H9 (cell line): ENCODE data around the gene ZNF771. TPM values are rescaled to one million over a fixed set of nuclear protein-coding genes. Genes with fewer than 3 reads are reported as not detected.

ENCODE experiments used
- DNase-seq: peaks from one replicate; pipeline ENCODE4 v3.0.0-alpha.2; 2017
- H2AFZ ChIP-seq: one replicate; pipeline ENCODE4 v1.6.1; 2013; ENCODE audit warnings: mild to moderate bottlenecking, low read length, control low read depth, moderate library complexity
- H2AK5ac ChIP-seq: 2 replicates; pipeline ENCODE4 v1.6.1; 2013; ENCODE audit warnings: low read length, control low read depth, mixed read lengths; ENCODE audit not compliant: insufficient read length
- H2BK120ac ChIP-seq: one replicate; pipeline ENCODE4 v1.6.1; 2013; ENCODE audit warnings: low read depth, mild to moderate bottlenecking, low read length, control low read depth, inconsistent platforms; ENCODE audit not compliant: poor library complexity, severe bottlenecking
- H2BK12ac ChIP-seq: 2 replicates; pipeline ENCODE4 v1.6.1; 2013; ENCODE audit warnings: low read length, control low read depth, mixed read lengths, low read depth; ENCODE audit not compliant: insufficient read length
- H2BK15ac ChIP-seq: 2 replicates; pipeline ENCODE4 v1.6.1; 2013; ENCODE audit warnings: low read depth, low read length, control low read depth
- H2BK20ac ChIP-seq: one replicate; pipeline ENCODE4 v1.6.1; 2013; ENCODE audit warnings: low read depth, mild to moderate bottlenecking, low read length, control low read depth, inconsistent platforms; ENCODE audit not compliant: poor library complexity, severe bottlenecking
- H2BK5ac ChIP-seq: 2 replicates; pipeline ENCODE4 v1.6.1; 2013; ENCODE audit warnings: low read length, control low read depth, mixed read lengths; ENCODE audit not compliant: insufficient read length
- H3K14ac ChIP-seq: 2 replicates; pipeline ENCODE4 v1.6.1; 2013; ENCODE audit warnings: low read length, control low read depth; ENCODE audit not compliant: insufficient read depth
- H3K18ac ChIP-seq: 2 replicates; pipeline ENCODE4 v1.6.1; 2013; ENCODE audit warnings: low read depth, mild to moderate bottlenecking, mixed read lengths, low read length, control low read depth; ENCODE audit not compliant: insufficient read length
- H3K23ac ChIP-seq: 2 replicates; pipeline ENCODE4 v1.6.1; 2013; ENCODE audit warnings: low read length, control low read depth, mixed read lengths, low read depth; ENCODE audit not compliant: insufficient read length
- H3K23me2 ChIP-seq: 2 replicates; pipeline ENCODE4 v1.6.1; 2013; ENCODE audit warnings: low read depth, mild to moderate bottlenecking, mixed read lengths, low read length, control low read depth; ENCODE audit not compliant: insufficient read length, poor library complexity, severe bottlenecking
- H3K27ac ChIP-seq: 2 replicates; pipeline ENCODE4 v1.5.1; 2013; ENCODE audit warnings: low read length, control low read depth, mixed read lengths, low read depth; ENCODE audit not compliant: insufficient read length
- H3K27me3 ChIP-seq: 2 replicates; pipeline ENCODE4 v1.6.1; 2013; ENCODE audit warnings: low read length, control low read depth, inconsistent platforms; ENCODE audit not compliant: insufficient read depth
- H3K4ac ChIP-seq: 2 replicates; pipeline ENCODE4 v1.6.1; 2013; ENCODE audit warnings: low read depth, mild to moderate bottlenecking, control low read depth, inconsistent platforms, low read length, moderate library complexity
- H3K4me1 ChIP-seq: 2 replicates; pipeline ENCODE4 v1.6.1; 2013; ENCODE audit warnings: low read length, control low read depth, inconsistent platforms; ENCODE audit not compliant: insufficient read depth
- H3K4me2 ChIP-seq: 2 replicates; pipeline ENCODE4 v1.6.1; 2013; ENCODE audit warnings: low read length, control low read depth, mixed read lengths; ENCODE audit not compliant: insufficient read length, insufficient read depth
- H3K56ac ChIP-seq: 2 replicates; pipeline ENCODE4 v1.6.1; 2013; ENCODE audit warnings: low read depth, mild to moderate bottlenecking, mixed read lengths, low read length, control low read depth; ENCODE audit not compliant: insufficient read length
- H3K79me1 ChIP-seq: 2 replicates; pipeline ENCODE4 v1.6.1; 2013; ENCODE audit warnings: low read depth, mild to moderate bottlenecking, moderate library complexity, low read length, control low read depth, inconsistent platforms; ENCODE audit not compliant: insufficient read depth, poor library complexity, severe bottlenecking
- H3K79me2 ChIP-seq: 2 replicates; pipeline ENCODE4 v1.6.1; 2013; ENCODE audit warnings: low read length, control low read depth, inconsistent platforms; ENCODE audit not compliant: insufficient read depth
- H3K9ac ChIP-seq: 2 replicates; pipeline ENCODE4 v1.6.1; 2013; ENCODE audit warnings: low read length, control low read depth, mixed read lengths; ENCODE audit not compliant: insufficient read length; ENCODE audit errors: extremely low read depth
- H3K9me3 ChIP-seq: one replicate; pipeline ENCODE4 v1.6.1; 2013; ENCODE audit warnings: low read depth, low read length, inconsistent platforms; ENCODE audit not compliant: control insufficient read depth
- H3T11ph ChIP-seq: one replicate; pipeline ENCODE4 v1.6.1; 2013; ENCODE audit warnings: mild to moderate bottlenecking, low read length, control low read depth, inconsistent platforms
- H4K20me1 ChIP-seq: one replicate; pipeline ENCODE4 v1.6.1; 2013; ENCODE audit not compliant: control insufficient read depth, insufficient read length, insufficient read depth
- H4K5ac ChIP-seq: 2 replicates; pipeline ENCODE4 v1.6.1; 2013; ENCODE audit warnings: low read depth, mild to moderate bottlenecking, mixed read lengths, low read length, control low read depth; ENCODE audit not compliant: insufficient read length
- H4K8ac ChIP-seq: replicated peaks from 2 replicates; pipeline ENCODE4 v1.6.1; 2013; ENCODE audit warnings: low read length, control low read depth, mixed read lengths, low read depth; ENCODE audit not compliant: insufficient read length
- H4K91ac ChIP-seq: 2 replicates; pipeline ENCODE4 v1.6.1; 2013; ENCODE audit warnings: low read depth, mild to moderate bottlenecking, moderate library complexity, mixed read lengths, low read length, control low read depth; ENCODE audit not compliant: insufficient read length
- H3K27ac Mint-ChIP-seq, 3 experiments: 2 replicates in 2 of 3; 3 replicates in 1 of 3; pipeline ENCODE4 v1.8.0; 2020 to 2021; ENCODE audit warnings: mixed read lengths in 3 of 3, mild to moderate bottlenecking in 1 of 3, moderate library complexity in 1 of 3
- H3K27me3 Mint-ChIP-seq: 2 replicates; pipeline ENCODE4 v1.8.0; 2021; ENCODE audit warnings: low read depth, mild to moderate bottlenecking, moderate library complexity, mixed read lengths
- H3K36me3 Mint-ChIP-seq, 3 experiments: 2 replicates in 2 of 3; 3 replicates in 1 of 3; pipeline ENCODE4 v1.8.0; 2020 to 2021; ENCODE audit warnings: low read depth in 3 of 3, mixed read lengths in 3 of 3; ENCODE audit not compliant: insufficient read depth in 1 of 3
- H3K4me1 Mint-ChIP-seq, 2 experiments: 2 replicates each; pipeline ENCODE4 v1.8.0; 2020; ENCODE audit warnings: mixed read lengths in 2 of 2
- H3K4me3 Mint-ChIP-seq, 2 experiments: 2 replicates in 1 of 2; 3 replicates in 1 of 2; pipeline ENCODE4 v1.8.0; 2020 to 2021; ENCODE audit warnings: mild to moderate bottlenecking in 2 of 2, mixed read lengths in 2 of 2, moderate library complexity in 1 of 2
- H3K9me3 Mint-ChIP-seq, 2 experiments: 2 replicates in 1 of 2; 3 replicates in 1 of 2; pipeline ENCODE4 v1.8.0; 2020; ENCODE audit warnings: mild to moderate bottlenecking in 2 of 2, mixed read lengths in 2 of 2, moderate library complexity in 1 of 2
- CTCF ChIP-seq: fragments of 200-600 bp; sonication (generic); conservative IDR thresholded peaks from 3 replicates; pipeline ENCODE4 v1.8.0; 2021; ENCODE audit warnings: antibody characterized with exemption, mild to moderate bottlenecking
- WGBS: extraction: QIAGEN DNeasy Blood & Tissue Kit; methylation state at CpG from one replicate; pipeline ENCODE4 v1.1.7; 2013; ENCODE audit warnings: missing lambda C conversion rate, low lambda C conversion rate, mixed read lengths; ENCODE audit not compliant: insufficient read length; ENCODE audit errors: extremely low coverage; 5-methylcytosine and 5-hydroxymethylcytosine counted together
- total RNA-seq: library from RNA; stranded (reverse); gene quantifications from 2 replicates; pipeline ENCODE4 v1.2.1, GENCODE V29; 2021

ZNF771 gene
- total RNA-seq, 1 experiment from 2014 or later: 10.5 TPM

GRCh38 chr16:30429678-30430427 is 22.4 kb downstream of the ZNF771 start, which contains the start of gene DCTPP1:
TSS of gene DCTPP1 (minus strand) at chr16:30430030. CDS start at chr16:30429980, 50 bp downstream.
- Histone ChIP-seq H4K91ac (no peak within 1 kb of the TSS), H2BK12ac (no peak within 1 kb of the TSS), H3K14ac (peak within 1 kb of the TSS; percentile 87), H3K9me3 (no peaks in the 10 kb centered on the region), H3T11ph (no peak within 1 kb of the TSS), H3K27ac (no peak within 1 kb of the TSS), H3K27me3 (no peaks in the 10 kb centered on the region), H3K18ac (peak within 1 kb of the TSS; percentile 85), H3K23me2 (peaks cover 9% of the 10 kb centered on the region), H3K56ac (no peak within 1 kb of the TSS), H3K79me1 (peaks cover 8% of the 10 kb centered on the region), H3K4me1 (no peaks in the 10 kb centered on the region), H2AK5ac (no peak within 1 kb of the TSS), H3K23ac (no peak within 1 kb of the TSS), H2BK120ac (no peak within 1 kb of the TSS), H4K20me1 (no peaks in the 10 kb centered on the region), H2AFZ (peak within 1 kb of the TSS; percentile 78), H4K5ac (peak within 1 kb of the TSS; percentile 27), H4K8ac (no peak within 1 kb of the TSS), H3K79me2 (peaks cover 4% of the 10 kb centered on the region; the same call in 1 of the 2 replicates), H3K4ac (no peak within 1 kb of the TSS; the same call in 1 of the 2 replicates), H2BK20ac (no peak within 1 kb of the TSS), H2BK15ac (no peak within 1 kb of the TSS), H2BK5ac (no peak within 1 kb of the TSS), H3K4me2 (peak within 1 kb of the TSS; percentile 87), H3K9ac (peak within 1 kb of the TSS; percentile 60)
- Mint-ChIP-seq H3K27me3 (peaks cover 26% of the 10 kb centered on the region), H3K4me3 (no peak within 1 kb of the TSS), H3K27ac (peak within 1 kb of the TSS in 2 of 3 experiments; percentile 32 to 47; a peak in 2 of 7 replicates), H3K36me3 (peaks cover 16 to 27% (median 22%) of the 10 kb centered on the region in 3 experiments), H3K4me1 (peaks cover 4 to 12% of the 10 kb centered on the region in 2 experiments; a peak in 3 of 4 replicates), H3K9me3 (no peaks in the 10 kb centered on the region; a peak in 2 of 5 replicates)
- peak; percentile 91 for TF ChIP-seq CTCF
- peak; percentile 98 for DNase-seq
- WGBS: no CpG with 5 or more reads among the region's 49 CpGs
